Type B pancreatic cell (in vitro differentiated cells): ENCODE results near the gene SKAP1. TPM values are rescaled to one million over a fixed set of nuclear protein-coding genes. Genes with fewer than 3 reads are reported as not detected.

ENCODE experiments used
- DNase-seq: peaks from one replicate; pipeline ENCODE4 v3.0.0; 2021; ENCODE audit warnings: mixed read lengths; ENCODE audit not compliant: unreplicated experiment; ENCODE audit errors: extremely low spot score
- H3K27ac Mint-ChIP-seq: 2 replicates; pipeline ENCODE4 v1.8.0; 2021; ENCODE audit warnings: mild to moderate bottlenecking, mixed read lengths
- H3K27me3 Mint-ChIP-seq: 2 replicates; pipeline ENCODE4 v1.8.0; 2021; ENCODE audit warnings: mixed read lengths
- H3K36me3 Mint-ChIP-seq: 2 replicates; pipeline ENCODE4 v1.8.0; 2021; ENCODE audit warnings: mixed read lengths
- H3K4me1 Mint-ChIP-seq: one replicate; pipeline ENCODE4 v1.8.0; 2021; ENCODE audit warnings: mixed read lengths; ENCODE audit not compliant: unreplicated experiment
- H3K4me3 Mint-ChIP-seq: 2 replicates; pipeline ENCODE4 v1.8.0; 2021; ENCODE audit warnings: mild to moderate bottlenecking, mixed read lengths
- H3K9me3 Mint-ChIP-seq: 2 replicates; pipeline ENCODE4 v1.8.0; 2021; ENCODE audit warnings: mixed read lengths
- total RNA-seq: library from RNA; stranded (reverse); gene quantifications from 2 replicates; pipeline ENCODE4 v1.2.1, GENCODE V29; 2021; ENCODE audit warnings: low replicate concordance
- TF ChIP-seq, protein P1 (sequence below): fragments of 200-600 bp; sonication (generic); conservative IDR thresholded peaks from 2 replicates; pipeline ENCODE4 v1.5.0; 2021; ENCODE audit warnings: antibody characterized with exemption, mild to moderate bottlenecking

SKAP1 gene
- total RNA-seq, 1 donor from 2014 or later = 0.43 TPM

GRCh38 chr17:48285614-48286013 is 144.4 kb downstream of the SKAP1 start:
- no peak overlapping the region for H3K27ac Mint-ChIP-seq
- H3K4me3 Mint-ChIP-seq = no peak overlapping the region
- TF ChIP-seq, protein P1, sequence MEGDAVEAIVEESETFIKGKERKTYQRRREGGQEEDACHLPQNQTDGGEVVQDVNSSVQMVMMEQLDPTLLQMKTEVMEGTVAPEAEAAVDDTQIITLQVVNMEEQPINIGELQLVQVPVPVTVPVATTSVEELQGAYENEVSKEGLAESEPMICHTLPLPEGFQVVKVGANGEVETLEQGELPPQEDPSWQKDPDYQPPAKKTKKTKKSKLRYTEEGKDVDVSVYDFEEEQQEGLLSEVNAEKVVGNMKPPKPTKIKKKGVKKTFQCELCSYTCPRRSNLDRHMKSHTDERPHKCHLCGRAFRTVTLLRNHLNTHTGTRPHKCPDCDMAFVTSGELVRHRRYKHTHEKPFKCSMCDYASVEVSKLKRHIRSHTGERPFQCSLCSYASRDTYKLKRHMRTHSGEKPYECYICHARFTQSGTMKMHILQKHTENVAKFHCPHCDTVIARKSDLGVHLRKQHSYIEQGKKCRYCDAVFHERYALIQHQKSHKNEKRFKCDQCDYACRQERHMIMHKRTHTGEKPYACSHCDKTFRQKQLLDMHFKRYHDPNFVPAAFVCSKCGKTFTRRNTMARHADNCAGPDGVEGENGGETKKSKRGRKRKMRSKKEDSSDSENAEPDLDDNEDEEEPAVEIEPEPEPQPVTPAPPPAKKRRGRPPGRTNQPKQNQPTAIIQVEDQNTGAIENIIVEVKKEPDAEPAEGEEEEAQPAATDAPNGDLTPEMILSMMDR = no peak
- no peaks in the 10 kb centered on the region for H3K36me3 Mint-ChIP-seq
- peaks cover 3% of the 10 kb centered on the region for H3K27me3 Mint-ChIP-seq
- DNase-seq = no peak
- H3K9me3 Mint-ChIP-seq = no peaks in the 10 kb centered on the region
- H3K4me1 Mint-ChIP-seq = peaks cover 6% of the 10 kb centered on the region

GRCh38 chr17:48283907-48284306 is 146.1 kb downstream of the SKAP1 start:
- Mint-ChIP-seq H3K9me3 (no peaks in the 10 kb centered on the region), H3K4me3 (no peak overlapping the region), H3K27me3 (peaks cover 3% of the 10 kb centered on the region), H3K36me3 (no peaks in the 10 kb centered on the region), H3K27ac (no peak overlapping the region), H3K4me1 (peaks cover 6% of the 10 kb centered on the region)
- DNase-seq = no peak
- TF ChIP-seq, protein P1 = no peak

DNA sequence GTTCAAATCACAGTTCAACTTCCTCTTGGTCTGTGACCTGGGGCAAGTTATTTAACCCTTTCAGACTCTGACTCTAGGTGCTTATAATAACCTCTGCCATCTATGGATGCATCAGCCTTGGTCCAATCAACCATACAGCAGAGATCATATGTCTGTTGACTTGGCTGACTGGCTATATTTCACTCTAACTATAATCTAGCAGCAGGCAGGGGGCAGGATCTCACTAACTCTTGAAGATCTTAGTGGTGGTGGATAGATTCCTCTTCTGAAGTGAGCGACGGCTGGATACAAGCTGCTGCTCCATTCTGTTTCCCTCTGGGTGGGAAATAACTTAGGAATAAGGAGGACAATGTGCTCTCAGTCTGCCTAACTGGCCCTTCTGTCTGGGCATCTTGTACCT is 146.6 kb downstream of the SKAP1 start:
- Mint-ChIP-seq H3K27me3 (peaks cover 5% of the 10 kb centered on the region), H3K9me3 (no peaks in the 10 kb centered on the region), H3K4me3 (no peak overlapping the region), H3K4me1 (peaks cover 10% of the 10 kb centered on the region), H3K36me3 (no peaks in the 10 kb centered on the region), H3K27ac (no peak overlapping the region)
- no peak for DNase-seq
- TF ChIP-seq, protein P1 = no peak

GRCh38 chr17:48282303-48282702 is 147.7 kb downstream of the SKAP1 start:
- TF ChIP-seq, protein P1 = no peak
- Mint-ChIP-seq H3K9me3 (no peaks in the 10 kb centered on the region), H3K4me1 (peaks cover 11% of the 10 kb centered on the region), H3K36me3 (no peaks in the 10 kb centered on the region), H3K4me3 (no peak overlapping the region), H3K27ac (no peak overlapping the region), H3K27me3 (peaks cover 3% of the 10 kb centered on the region)
- DNase-seq = no peak

- TF ChIP-seq, protein P1 = no peak
- H3K4me1 Mint-ChIP-seq = peaks cover 10% of the 10 kb centered on the region
- H3K27me3 Mint-ChIP-seq = peaks cover 13% of the 10 kb centered on the region
- no peak for DNase-seq
- H3K27ac Mint-ChIP-seq = no peak overlapping the region
- H3K36me3 Mint-ChIP-seq = no peaks in the 10 kb centered on the region
- no peaks in the 10 kb centered on the region for H3K9me3 Mint-ChIP-seq
- no peak overlapping the region for H3K4me3 Mint-ChIP-seq
Observed at GRCh38 chr17:48278760-48279491, 151.1 kb downstream of the SKAP1 start.
